GM12878 (cell line): ENCODE results near the gene GPR176.

Experiments
- CREM ChIP-seq: IDR thresholded peaks from 2 replicates; pipeline ENCODE4 v1.6.1; 2014; ENCODE audit warnings: antibody characterized with exemption, low read depth
- CTCF ChIP-seq, 3 experiments: IDR thresholded peaks in 2 of 3; conservative IDR thresholded peaks in 1 of 3; 2 replicates each; pipeline ENCODE4 v1.5.1; 2011; ENCODE audit warnings: low read depth in 3 of 3, low read length in 3 of 3, mild to moderate bottlenecking in 3 of 3, control low read depth in 2 of 3, moderate library complexity in 2 of 3, inconsistent platforms in 1 of 3, mixed read lengths in 1 of 3; ENCODE audit not compliant: control insufficient read depth in 2 of 3, insufficient read depth in 1 of 3; ENCODE audit errors: extremely low read depth in 1 of 3
- EZH2 ChIP-seq: IDR thresholded peaks from 2 replicates; pipeline ENCODE4 v1.6.1; 2012; ENCODE audit warnings: low read depth, mild to moderate bottlenecking, control low read depth, inconsistent platforms, low read length, borderline replicate concordance; ENCODE audit not compliant: control insufficient read depth
- FOXK2 ChIP-seq: fragments of 450-650 bp; IDR thresholded peaks from 2 replicates; pipeline ENCODE4 v1.6.1; 2017; ENCODE audit warnings: mild to moderate bottlenecking, moderate library complexity
- FOXM1 ChIP-seq: IDR thresholded peaks from 2 replicates; pipeline ENCODE4 v1.6.1; 2012; ENCODE audit warnings: low read depth, mild to moderate bottlenecking, inconsistent platforms, low read length, moderate library complexity
- KDM1A ChIP-seq: fragments of 200-600 bp; sonication (generic); IDR thresholded peaks from 2 replicates; pipeline ENCODE4 v1.6.1; 2016; ENCODE audit warnings: borderline replicate concordance
- NFYA ChIP-seq: IDR thresholded peaks from 2 replicates; pipeline ENCODE4 v1.6.1; 2011; ENCODE audit warnings: low read depth, mild to moderate bottlenecking, low read length, improper control_type of control experiment, borderline replicate concordance
- POLR2A ChIP-seq: IDR thresholded peaks from 2 replicates; pipeline ENCODE4 v1.6.1; 2011; ENCODE audit warnings: low read depth, mild to moderate bottlenecking, low read length
- RFX5 ChIP-seq: IDR thresholded peaks from 2 replicates; pipeline ENCODE4 v1.6.1; 2011; ENCODE audit warnings: low read depth, low read length, improper control_type of control experiment
- SMARCA5 ChIP-seq: fragments of 450-650 bp; IDR thresholded peaks from 2 replicates; pipeline ENCODE4 v1.6.1; 2017; ENCODE audit warnings: mild to moderate bottlenecking
- SMC3 ChIP-seq: IDR thresholded peaks from 2 replicates; pipeline ENCODE4 v1.6.1; 2011; ENCODE audit warnings: low read length, improper control_type of control experiment, borderline replicate concordance
- TAF1 ChIP-seq: IDR thresholded peaks from 2 replicates; pipeline ENCODE4 v1.6.1; 2011; ENCODE audit warnings: mild to moderate bottlenecking, low read depth, low read length, borderline replicate concordance
- USF2 ChIP-seq: IDR thresholded peaks from 2 replicates; pipeline ENCODE4 v1.6.1; 2011; ENCODE audit warnings: low read depth, low read length, improper control_type of control experiment, borderline replicate concordance
- ZBTB33 ChIP-seq: fragments of 450-650 bp; IDR thresholded peaks from 2 replicates; pipeline ENCODE4 v1.6.1; 2017; ENCODE audit warnings: mild to moderate bottlenecking

- TF ChIP-seq POLR2A = no peak
- TF ChIP-seq FOXK2 = no peak
- no peak for TF ChIP-seq ZBTB33
- no peak for TF ChIP-seq CTCF (IDR thresholded peaks at IDR 0.05 in 2 of 3, conservative IDR thresholded peaks at IDR 0.05 in 1 of 3; ENCODE audit: control insufficient read depth in 2 of 3, extremely low read depth in 1 of 3, insufficient read depth in 1 of 3, low read depth in 3 of 3, low read length in 3 of 3)
- TF ChIP-seq NFYA = no peak
- no peak for TF ChIP-seq SMC3
- no peak for TF ChIP-seq EZH2
- TF ChIP-seq TAF1 = no peak
- no peak for TF ChIP-seq RFX5
- TF ChIP-seq USF2 = no peak
- no peak for TF ChIP-seq CREM
- TF ChIP-seq SMARCA5 = no peak
- no peak for TF ChIP-seq FOXM1
- no peak for TF ChIP-seq KDM1A
These were observed 122.7 kb downstream of the GPR176 start for GRCh38 chr15:39797407-39797806.
